Stomach smooth muscle (tissue), 2 donors: ENCODE data around the gene ZBTB3.
"Not testable (repeated sequence)": the region's sequence is repeated elsewhere in the genome, so short reads cannot be mapped to it uniquely, and the experiment has no call there.

Source experiments
- H3K27ac ChIP-seq: one replicate; pipeline ENCODE4 v1.7.0; 2013; ENCODE audit warnings: mild to moderate bottlenecking, low read length, inconsistent platforms
- H3K27me3 ChIP-seq, 2 donors: one replicate each; pipeline ENCODE4 v1.7.0; 2013; ENCODE audit warnings: low read length in 2 of 2; ENCODE audit not compliant: insufficient read depth in 2 of 2, control insufficient read depth in 1 of 2
- H3K36me3 ChIP-seq, 2 donors: one replicate each; pipeline ENCODE4 v1.7.0; 2013; ENCODE audit warnings: low read length in 2 of 2; ENCODE audit not compliant: control insufficient read depth in 2 of 2, insufficient read depth in 2 of 2
- H3K4me1 ChIP-seq: one replicate; pipeline ENCODE4 v1.7.0; 2013; ENCODE audit warnings: low read length; ENCODE audit not compliant: control insufficient read depth, insufficient read depth
- H3K4me3 ChIP-seq, 2 donors: one replicate each; pipeline ENCODE4 v1.7.0; 2013; ENCODE audit warnings: low read length in 2 of 2
- H3K9ac ChIP-seq, 2 donors: one replicate each; pipeline ENCODE4 v1.7.0; 2013; ENCODE audit warnings: low read length in 2 of 2, mild to moderate bottlenecking in 1 of 2
- H3K9me3 ChIP-seq, 2 donors: one replicate each; pipeline ENCODE4 v1.7.0; 2013; ENCODE audit warnings: low read length in 2 of 2; ENCODE audit not compliant: control insufficient read depth in 2 of 2
- donor health status: healthy.
- donor health status: Pancreatic carcinoma.

ZBTB3 gene

GRCh38 chr11:62786318-62787004, 32.5 kb upstream of the ZBTB3 start:
- Histone ChIP-seq H3K4me1 (peaks cover 36% of the 10 kb centered on the region), H3K27me3 (no peaks in the 10 kb centered on the region), H3K9ac (peak overlapping the region; percentile 80 to 89), H3K4me3 (peak overlapping the region; percentile 99 to 100), H3K36me3 (peaks cover 23 to 26% of the 10 kb centered on the region in 2 donors), H3K27ac (peak overlapping the region; percentile 91), H3K9me3 (no peaks in the 10 kb centered on the region)

- Histone ChIP-seq H3K4me3 (no peak overlapping the region), H3K27me3 (no peaks in the 10 kb centered on the region), H3K27ac (no peak overlapping the region), H3K9ac (no peak overlapping the region), H3K4me1 (peaks cover 10% of the 10 kb centered on the region), H3K9me3 (no peaks in the 10 kb centered on the region), H3K36me3 (peaks cover 10 to 17% of the 10 kb centered on the region in 2 donors)
These were observed 28.8 kb upstream of the ZBTB3 start for GRCh38 chr11:62782753-62783152.

GRCh38 chr11:62778441-62778840, 24.5 kb upstream of the ZBTB3 start:
- no peak overlapping the region for H3K27ac ChIP-seq
- no peaks in the 10 kb centered on the region for H3K9me3 ChIP-seq
- H3K4me3 ChIP-seq = no peak overlapping the region
- no peak overlapping the region for H3K9ac ChIP-seq
- H3K27me3 ChIP-seq = no peaks in the 10 kb centered on the region
- peaks cover 18 to 31% of the 10 kb centered on the region in 2 donors for H3K36me3 ChIP-seq
- no peaks in the 10 kb centered on the region for H3K4me1 ChIP-seq

- Histone ChIP-seq H3K27ac (no peak overlapping the region), H3K9ac (no peak overlapping the region), H3K27me3 (no peaks in the 10 kb centered on the region), H3K36me3 (peaks cover 13 to 28% of the 10 kb centered on the region in 2 donors), H3K4me3 (no peak overlapping the region), H3K4me1 (peaks cover 2% of the 10 kb centered on the region), H3K9me3 (no peaks in the 10 kb centered on the region)
These were observed 23.4 kb upstream of the ZBTB3 start for GRCh38 chr11:62777389-62777788.

- Histone ChIP-seq H3K27me3 (no peaks in the 10 kb centered on the region), H3K4me3 (no peak overlapping the region), H3K36me3 (peaks cover 9 to 21% of the 10 kb centered on the region in 2 donors), H3K27ac (no peak overlapping the region), H3K4me1 (peaks cover 16% of the 10 kb centered on the region), H3K9ac (no peak overlapping the region), H3K9me3 (no peaks in the 10 kb centered on the region)
These were observed 21.7 kb upstream of the ZBTB3 start for GRCh38 chr11:62775646-62776045.

GRCh38 chr11:62774407-62774806, 20.4 kb upstream of the ZBTB3 start:
- Histone ChIP-seq H3K27me3 (no peaks in the 10 kb centered on the region), H3K36me3 (peaks cover 9 to 21% of the 10 kb centered on the region in 2 donors), H3K9ac (no peak overlapping the region), H3K4me3 (no peak overlapping the region), H3K9me3 (no peaks in the 10 kb centered on the region), H3K27ac (no peak overlapping the region), H3K4me1 (peaks cover 27% of the 10 kb centered on the region)

GRCh38 chr11:62771144-62772021, 17.4 kb upstream of the ZBTB3 start, which contains the start of gene TAF6L:
TSS of gene TAF6L (plus strand) at chr11:62771396. CDS start at chr11:62775784, 4,388 bp downstream.
- peaks cover 27% of the 10 kb centered on the region for H3K4me1 ChIP-seq
- H3K9me3 ChIP-seq = no peaks in the 10 kb centered on the region
- H3K4me3 ChIP-seq = peak within 1 kb of the TSS; percentile 85 to 93
- no peaks in the 10 kb centered on the region for H3K27me3 ChIP-seq
- peak within 1 kb of the TSS; percentile 67 to 80 for H3K9ac ChIP-seq
- peak within 1 kb of the TSS; percentile 88 for H3K27ac ChIP-seq
- H3K36me3 ChIP-seq = peaks cover 12 to 13% of the 10 kb centered on the region in 2 donors

GRCh38 chr11:62770778-62771143, 16.8 kb upstream of the ZBTB3 start:
- Histone ChIP-seq H3K36me3 (peaks cover 12 to 14% of the 10 kb centered on the region in 2 donors), H3K4me3 (peak overlapping the region; percentile 85 to 93), H3K27me3 (no peaks in the 10 kb centered on the region), H3K9ac (peak overlapping the region; percentile 67 to 80), H3K27ac (peak overlapping the region; percentile 88), H3K4me1 (peaks cover 27% of the 10 kb centered on the region), H3K9me3 (no peaks in the 10 kb centered on the region)

- H3K9me3 ChIP-seq, H3K36me3 ChIP-seq, H3K27me3 ChIP-seq, H3K27ac ChIP-seq, H3K9ac ChIP-seq: not testable (repeated sequence)
- Histone ChIP-seq H3K4me1 (peaks cover 14% of the 10 kb centered on the region), H3K4me3 (peak overlapping the region in 1 of 2 donors; percentile 95)
These were observed 6.9 kb upstream of the ZBTB3 start for GRCh38 chr11:62760867-62761227.

- Histone ChIP-seq H3K9me3 (no peaks in the 10 kb centered on the region), H3K9ac (no peak overlapping the region), H3K36me3 (peaks cover 0 to 2% of the 10 kb centered on the region in 2 donors), H3K27ac (no peak overlapping the region), H3K4me1 (peaks cover 22% of the 10 kb centered on the region), H3K27me3 (no peaks in the 10 kb centered on the region), H3K4me3 (no peak overlapping the region)
These were observed 4.2 kb upstream of the ZBTB3 start for GRCh38 chr11:62757846-62758788.
